GM06990 (cell line): Measurements from ENCODE around the gene SCYGR8.

ENCODE experiments used
- DNase-seq: peaks from one replicate; pipeline ENCODE4 v3.0.0-alpha.2; 2011; ENCODE audit not compliant: insufficient read length; ENCODE audit errors: extremely low read depth
- H3K27me3 ChIP-seq: replicated peaks from 2 replicates; pipeline ENCODE4 v1.6.0; 2011; ENCODE audit warnings: low read length; ENCODE audit not compliant: control insufficient read depth, insufficient read depth
- H3K36me3 ChIP-seq: 2 replicates; pipeline ENCODE4 v1.5.1; 2011; ENCODE audit warnings: low read length; ENCODE audit not compliant: control insufficient read depth, insufficient read depth
- H3K4me3 ChIP-seq: replicated peaks from 2 replicates; pipeline ENCODE4 v1.5.1; 2011; ENCODE audit warnings: low read depth, mild to moderate bottlenecking, control low read depth, low read length
- TF ChIP-seq, protein P1 (sequence below): IDR thresholded peaks from 2 replicates; pipeline ENCODE4 v1.5.1; 2011; ENCODE audit warnings: low read length, control low read depth, mild to moderate bottlenecking, inconsistent platforms; ENCODE audit not compliant: insufficient read depth, poor library complexity, severe bottlenecking

SCYGR8 gene

DNA sequence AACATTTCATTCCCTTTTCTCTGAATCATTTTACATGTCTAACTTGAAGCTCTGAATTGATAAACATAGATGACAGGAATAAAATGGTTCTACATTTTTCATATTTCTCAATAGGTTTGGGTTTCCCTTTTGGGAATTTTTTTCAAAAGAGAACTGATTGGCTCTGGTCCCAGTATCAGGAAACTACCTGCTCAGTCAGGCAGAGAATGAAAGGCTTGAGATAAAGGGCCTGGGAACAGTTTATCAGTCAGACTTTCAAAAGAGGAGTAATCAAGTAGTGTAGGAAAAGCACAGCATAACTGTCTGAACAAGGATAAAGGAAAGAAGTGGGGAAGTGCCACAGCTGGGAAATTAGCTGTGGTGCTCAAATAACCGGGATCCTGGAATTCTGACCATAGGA is 39.6 kb downstream of the SCYGR8 start:
- no peaks in the 10 kb centered on the region for H3K36me3 ChIP-seq
- no peak overlapping the region for H3K4me3 ChIP-seq
- TF ChIP-seq, protein P1, sequence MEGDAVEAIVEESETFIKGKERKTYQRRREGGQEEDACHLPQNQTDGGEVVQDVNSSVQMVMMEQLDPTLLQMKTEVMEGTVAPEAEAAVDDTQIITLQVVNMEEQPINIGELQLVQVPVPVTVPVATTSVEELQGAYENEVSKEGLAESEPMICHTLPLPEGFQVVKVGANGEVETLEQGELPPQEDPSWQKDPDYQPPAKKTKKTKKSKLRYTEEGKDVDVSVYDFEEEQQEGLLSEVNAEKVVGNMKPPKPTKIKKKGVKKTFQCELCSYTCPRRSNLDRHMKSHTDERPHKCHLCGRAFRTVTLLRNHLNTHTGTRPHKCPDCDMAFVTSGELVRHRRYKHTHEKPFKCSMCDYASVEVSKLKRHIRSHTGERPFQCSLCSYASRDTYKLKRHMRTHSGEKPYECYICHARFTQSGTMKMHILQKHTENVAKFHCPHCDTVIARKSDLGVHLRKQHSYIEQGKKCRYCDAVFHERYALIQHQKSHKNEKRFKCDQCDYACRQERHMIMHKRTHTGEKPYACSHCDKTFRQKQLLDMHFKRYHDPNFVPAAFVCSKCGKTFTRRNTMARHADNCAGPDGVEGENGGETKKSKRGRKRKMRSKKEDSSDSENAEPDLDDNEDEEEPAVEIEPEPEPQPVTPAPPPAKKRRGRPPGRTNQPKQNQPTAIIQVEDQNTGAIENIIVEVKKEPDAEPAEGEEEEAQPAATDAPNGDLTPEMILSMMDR, result no peak
- no peaks in the 10 kb centered on the region for H3K27me3 ChIP-seq
- DNase-seq, result no peak

DNA sequence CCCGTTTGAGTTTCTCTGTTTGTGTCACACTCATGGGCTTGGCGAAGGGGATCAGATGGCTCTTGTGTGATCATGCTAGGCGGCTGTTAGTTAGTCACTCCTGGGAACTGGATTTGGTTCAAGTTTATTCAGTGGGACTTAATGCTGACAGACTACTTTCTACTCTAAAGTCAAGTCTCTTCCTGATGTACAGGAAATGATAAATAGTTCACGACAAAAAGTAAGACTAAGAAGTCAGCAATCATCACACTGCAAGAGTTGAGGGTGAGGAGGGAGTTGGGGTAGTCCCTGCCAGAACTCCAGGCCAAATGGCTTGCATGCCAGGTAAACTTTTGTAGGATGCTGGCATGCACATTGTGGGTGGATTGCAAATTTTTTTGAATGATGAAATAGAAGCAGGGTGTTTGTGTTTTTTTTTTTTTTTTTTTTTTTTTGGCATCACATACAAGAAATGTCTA is 42.9 kb downstream of the SCYGR8 start:
- no peak overlapping the region for H3K4me3 ChIP-seq
- TF ChIP-seq, protein P1, result no peak
- no peaks in the 10 kb centered on the region for H3K36me3 ChIP-seq
- no peaks in the 10 kb centered on the region for H3K27me3 ChIP-seq
- no peak for DNase-seq

DNA sequence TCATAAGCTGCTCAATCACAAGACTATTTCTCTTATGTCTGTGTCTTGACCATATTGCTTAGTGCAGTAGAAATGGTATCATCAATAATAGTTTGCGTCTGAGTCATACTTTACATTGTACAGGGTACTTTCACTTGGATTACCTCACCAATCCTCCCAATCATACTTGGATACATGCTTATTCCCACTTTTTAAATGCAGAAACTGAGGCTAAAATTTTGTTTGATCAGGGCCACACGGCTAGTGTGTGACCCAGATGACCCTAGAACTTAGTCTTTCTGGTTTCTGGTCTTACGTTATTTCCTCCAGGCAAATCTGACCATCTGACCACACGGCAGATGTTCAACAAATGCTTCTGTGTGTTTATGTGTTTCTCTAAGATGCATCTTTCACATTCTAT is 44.1 kb downstream of the SCYGR8 start:
- Histone ChIP-seq H3K36me3 (no peaks in the 10 kb centered on the region), H3K4me3 (no peak overlapping the region), H3K27me3 (no peaks in the 10 kb centered on the region)
- DNase-seq, result no peak
- TF ChIP-seq, protein P1, result no peak

DNA sequence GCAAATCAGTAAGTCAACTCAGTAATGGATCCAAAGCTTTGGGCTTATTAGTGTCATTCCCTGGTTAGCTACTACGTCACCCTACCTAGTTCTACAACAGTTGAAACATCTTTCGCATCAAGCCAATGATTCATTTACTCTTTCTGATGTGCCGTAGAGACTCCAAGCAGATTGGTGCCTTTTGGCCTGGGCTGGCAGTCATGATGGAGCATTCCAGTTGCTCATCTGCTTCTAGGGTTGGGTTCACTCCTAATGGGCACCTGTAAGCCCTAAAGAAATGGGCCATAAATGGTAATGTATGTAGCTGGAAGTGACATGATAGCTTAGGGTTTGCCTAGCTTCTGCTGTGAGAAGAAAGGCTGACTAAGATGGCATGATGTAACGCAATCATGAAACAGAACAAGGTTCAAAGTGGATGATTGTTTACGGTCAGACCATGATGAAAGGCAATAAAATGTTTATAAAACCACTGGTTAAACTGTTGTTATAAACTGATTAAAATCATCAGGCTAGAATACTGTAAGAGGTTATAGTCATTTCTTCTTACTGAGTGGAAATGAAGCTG is 47.5 kb downstream of the SCYGR8 start:
- Histone ChIP-seq H3K27me3 (no peaks in the 10 kb centered on the region), H3K36me3 (no peaks in the 10 kb centered on the region), H3K4me3 (no peak overlapping the region)
- TF ChIP-seq, protein P1, result no peak
- DNase-seq, result no peak
